ENCODE measurements around the gene HOGA1. TPM values are rescaled to one million over a fixed set of nuclear protein-coding genes. Genes with fewer than 3 reads are reported as not detected.
"Not testable (repeated sequence)": the region's sequence is repeated elsewhere in the genome, so short reads cannot be mapped to it uniquely, and the experiment has no call there.

HOGA1 gene
- total RNA-seq, 1 experiment from 2014 or later, result 0.08 TPM

DNA sequence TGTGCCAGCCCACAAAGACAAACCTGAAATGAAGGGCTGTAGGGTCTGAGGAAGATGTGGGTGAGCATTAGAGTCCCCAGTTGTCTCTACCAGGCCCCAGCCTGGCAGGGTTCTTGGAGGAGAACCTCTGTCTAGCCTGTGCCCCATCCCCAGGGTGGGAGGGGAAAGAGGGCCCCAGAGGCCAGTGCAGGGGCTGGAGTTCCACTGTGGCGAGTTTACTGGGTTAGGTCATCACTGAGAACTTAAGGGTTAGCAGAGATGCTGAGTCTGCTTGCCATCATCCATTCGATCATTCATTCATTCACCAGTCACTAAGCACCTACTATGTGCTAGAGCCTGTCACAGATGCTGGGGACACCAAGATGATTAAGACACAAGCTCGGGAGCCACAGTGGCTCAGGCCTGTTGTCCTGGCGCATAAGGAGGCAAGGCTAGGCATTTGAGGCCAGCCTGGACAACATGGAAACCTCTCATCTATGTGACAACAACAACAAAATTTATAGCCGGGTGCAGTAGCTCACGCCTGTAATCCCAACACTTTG is 9.0 kb upstream of the HOGA1 start:
- Histone ChIP-seq H3K4me3 (ENCODE audit: low read depth in 2 of 2, low read length in 2 of 2) (no peak overlapping the region), H3K27me3 (ENCODE audit: control insufficient read depth, insufficient read depth, low read length) (no peaks in the 10 kb centered on the region), H3K4me1 (ENCODE audit: control insufficient read depth, insufficient read depth, low read length) (peaks cover 55% of the 10 kb centered on the region), H3K36me3 (ENCODE audit: control insufficient read depth, insufficient read depth, low read length) (no peaks in the 10 kb centered on the region), H3K27ac (ENCODE audit: low read length) (peak overlapping the region; percentile 87), H3K9me3 (ENCODE audit: control insufficient read depth, insufficient read depth, low read depth, low read length) (no peaks in the 10 kb centered on the region)
- in situ Hi-C loops (cut with HindIII; ENCODE audit: low pct_unique_long_range_greater_than_20kb, low sequenced_read_pairs), result no loop called here
- BruUV-seq (replicated peaks), result no TSS peak
- ATAC-seq (peak; percentile 49), DNase-seq (ENCODE audit: low read depth, low spot score) (no peak)
- TF ChIP-seq SIN3A (IDR thresholded peaks at IDR 0.05; ENCODE audit: borderline replicate concordance, insufficient read depth, low read depth, low read length), result no peak
- TF ChIP-seq TCF7L2 (IDR thresholded peaks at IDR 0.05; ENCODE audit: low read depth, low read length), result no peak
- TF ChIP-seq, protein P1, sequence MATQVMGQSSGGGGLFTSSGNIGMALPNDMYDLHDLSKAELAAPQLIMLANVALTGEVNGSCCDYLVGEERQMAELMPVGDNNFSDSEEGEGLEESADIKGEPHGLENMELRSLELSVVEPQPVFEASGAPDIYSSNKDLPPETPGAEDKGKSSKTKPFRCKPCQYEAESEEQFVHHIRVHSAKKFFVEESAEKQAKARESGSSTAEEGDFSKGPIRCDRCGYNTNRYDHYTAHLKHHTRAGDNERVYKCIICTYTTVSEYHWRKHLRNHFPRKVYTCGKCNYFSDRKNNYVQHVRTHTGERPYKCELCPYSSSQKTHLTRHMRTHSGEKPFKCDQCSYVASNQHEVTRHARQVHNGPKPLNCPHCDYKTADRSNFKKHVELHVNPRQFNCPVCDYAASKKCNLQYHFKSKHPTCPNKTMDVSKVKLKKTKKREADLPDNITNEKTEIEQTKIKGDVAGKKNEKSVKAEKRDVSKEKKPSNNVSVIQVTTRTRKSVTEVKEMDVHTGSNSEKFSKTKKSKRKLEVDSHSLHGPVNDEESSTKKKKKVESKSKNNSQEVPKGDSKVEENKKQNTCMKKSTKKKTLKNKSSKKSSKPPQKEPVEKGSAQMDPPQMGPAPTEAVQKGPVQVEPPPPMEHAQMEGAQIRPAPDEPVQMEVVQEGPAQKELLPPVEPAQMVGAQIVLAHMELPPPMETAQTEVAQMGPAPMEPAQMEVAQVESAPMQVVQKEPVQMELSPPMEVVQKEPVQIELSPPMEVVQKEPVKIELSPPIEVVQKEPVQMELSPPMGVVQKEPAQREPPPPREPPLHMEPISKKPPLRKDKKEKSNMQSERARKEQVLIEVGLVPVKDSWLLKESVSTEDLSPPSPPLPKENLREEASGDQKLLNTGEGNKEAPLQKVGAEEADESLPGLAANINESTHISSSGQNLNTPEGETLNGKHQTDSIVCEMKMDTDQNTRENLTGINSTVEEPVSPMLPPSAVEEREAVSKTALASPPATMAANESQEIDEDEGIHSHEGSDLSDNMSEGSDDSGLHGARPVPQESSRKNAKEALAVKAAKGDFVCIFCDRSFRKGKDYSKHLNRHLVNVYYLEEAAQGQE (IDR thresholded peaks at IDR 0.05; ENCODE audit: insufficient read depth in 1 of 2, low read depth in 2 of 2, low read length in 1 of 2), result no peak
- TF ChIP-seq, protein P2, sequence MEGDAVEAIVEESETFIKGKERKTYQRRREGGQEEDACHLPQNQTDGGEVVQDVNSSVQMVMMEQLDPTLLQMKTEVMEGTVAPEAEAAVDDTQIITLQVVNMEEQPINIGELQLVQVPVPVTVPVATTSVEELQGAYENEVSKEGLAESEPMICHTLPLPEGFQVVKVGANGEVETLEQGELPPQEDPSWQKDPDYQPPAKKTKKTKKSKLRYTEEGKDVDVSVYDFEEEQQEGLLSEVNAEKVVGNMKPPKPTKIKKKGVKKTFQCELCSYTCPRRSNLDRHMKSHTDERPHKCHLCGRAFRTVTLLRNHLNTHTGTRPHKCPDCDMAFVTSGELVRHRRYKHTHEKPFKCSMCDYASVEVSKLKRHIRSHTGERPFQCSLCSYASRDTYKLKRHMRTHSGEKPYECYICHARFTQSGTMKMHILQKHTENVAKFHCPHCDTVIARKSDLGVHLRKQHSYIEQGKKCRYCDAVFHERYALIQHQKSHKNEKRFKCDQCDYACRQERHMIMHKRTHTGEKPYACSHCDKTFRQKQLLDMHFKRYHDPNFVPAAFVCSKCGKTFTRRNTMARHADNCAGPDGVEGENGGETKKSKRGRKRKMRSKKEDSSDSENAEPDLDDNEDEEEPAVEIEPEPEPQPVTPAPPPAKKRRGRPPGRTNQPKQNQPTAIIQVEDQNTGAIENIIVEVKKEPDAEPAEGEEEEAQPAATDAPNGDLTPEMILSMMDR (IDR thresholded peaks at IDR 0.05), result no peak
- no peak for TF ChIP-seq POLR2AphosphoS5 (IDR thresholded peaks at IDR 0.05; ENCODE audit: low read depth, low read length)
- ChIA-PET CTCF (interaction anchor here (0.6 to 1.6 kb wide), 2 partner anchors 22 to 37 kb away, joined by 4 to 5 read pairs; no protein-coding TSS in a partner anchor), POLR2A (interaction anchor here (0.6 kb wide), 1 partner anchor 41 kb away, joined by 3 read pairs; no protein-coding TSS in a partner anchor)
- intact Hi-C loops (cut with micrococcal nuclease; ENCODE audit: unreplicated experiment), result no loop called here

DNA sequence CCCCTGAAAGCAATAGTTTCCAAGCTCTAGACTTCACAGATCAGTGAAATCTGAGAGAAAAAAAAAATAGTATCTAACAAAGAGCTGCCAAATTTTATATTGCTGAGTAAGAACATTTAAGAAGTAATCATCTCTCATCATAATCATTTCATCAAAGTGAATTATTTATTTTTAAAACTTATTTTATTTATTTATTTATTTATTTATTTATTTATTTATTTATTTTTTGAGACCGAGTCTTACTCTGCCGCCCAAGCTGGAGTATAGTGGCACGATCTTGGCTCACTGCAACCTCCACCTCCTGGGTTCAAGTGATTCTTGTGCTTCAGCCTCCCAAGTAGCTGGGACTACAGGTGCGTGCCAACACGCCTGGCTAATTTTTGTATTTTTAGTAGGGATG is 7.7 kb upstream of the HOGA1 start:
- H3K4me3 ChIP-seq (ENCODE audit: low read depth in 2 of 2, low read length in 2 of 2); BruUV-seq (replicated peaks); ATAC-seq; H3K36me3 ChIP-seq (ENCODE audit: control insufficient read depth, insufficient read depth, low read length); H3K9me3 ChIP-seq (ENCODE audit: control insufficient read depth, insufficient read depth, low read depth, low read length); intact Hi-C loops (cut with micrococcal nuclease; ENCODE audit: unreplicated experiment); in situ Hi-C loops (cut with HindIII; ENCODE audit: low pct_unique_long_range_greater_than_20kb, low sequenced_read_pairs); H3K27me3 ChIP-seq (ENCODE audit: control insufficient read depth, insufficient read depth, low read length); DNase-seq (ENCODE audit: low read depth, low spot score): not testable (repeated sequence)
- ChIA-PET POLR2A (interaction anchor here (0.7 kb wide), 1 partner anchor 173 kb away, joined by 3 read pairs; no protein-coding TSS in a partner anchor), CTCF (interaction anchor here (0.6 kb wide), 1 partner anchor 35 kb away, joined by 4 read pairs; no protein-coding TSS in a partner anchor)
- Histone ChIP-seq H3K4me1 (ENCODE audit: control insufficient read depth, insufficient read depth, low read length) (peaks cover 44% of the 10 kb centered on the region), H3K27ac (ENCODE audit: low read length) (peak overlapping the region; percentile 87)

DNA sequence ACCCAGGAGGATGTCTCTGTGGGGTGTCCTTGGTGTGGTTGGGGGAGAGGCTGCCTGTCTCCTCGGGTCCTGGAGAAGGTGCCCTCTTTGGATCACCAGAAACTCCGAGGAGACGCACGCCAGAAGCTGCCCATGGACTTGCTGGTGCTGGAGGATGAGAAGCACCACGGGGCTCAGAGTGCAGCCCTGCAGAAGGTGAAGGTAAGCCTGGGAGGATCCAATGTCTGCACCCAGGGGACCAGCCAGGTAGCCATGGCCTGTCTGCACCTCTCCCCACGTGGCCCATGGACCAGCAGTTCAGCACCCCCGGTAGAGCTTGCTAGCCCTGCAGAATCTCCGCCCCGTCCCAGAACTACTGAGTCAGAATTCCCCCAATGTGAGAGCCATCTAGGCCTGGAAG is 6.5 kb upstream of the HOGA1 start:
- ChIA-PET POLR2A (interaction anchor here (0.7 kb wide), 1 partner anchor 19 kb away, joined by 3 read pairs; no protein-coding TSS in a partner anchor), CTCF (no interaction called here)
- H3K4me1 ChIP-seq (ENCODE audit: control insufficient read depth, insufficient read depth, low read length), result peaks cover 32% of the 10 kb centered on the region
- ATAC-seq (no peak), DNase-seq (ENCODE audit: low read depth, low spot score) (no peak)
- H3K36me3 ChIP-seq (ENCODE audit: control insufficient read depth, insufficient read depth, low read length), result no peaks in the 10 kb centered on the region
- no peak overlapping the region for H3K27ac ChIP-seq (ENCODE audit: low read length)
- TF ChIP-seq, protein P1 (IDR thresholded peaks at IDR 0.05; ENCODE audit: insufficient read depth in 1 of 2, low read depth in 2 of 2, low read length in 1 of 2), result no peak
- TF ChIP-seq, protein P2 (IDR thresholded peaks at IDR 0.05), result no peak
- no peak for TF ChIP-seq SIN3A (IDR thresholded peaks at IDR 0.05; ENCODE audit: borderline replicate concordance, insufficient read depth, low read depth, low read length)
- no peak for TF ChIP-seq POLR2AphosphoS5 (IDR thresholded peaks at IDR 0.05; ENCODE audit: low read depth, low read length)
- no peak for TF ChIP-seq TCF7L2 (IDR thresholded peaks at IDR 0.05; ENCODE audit: low read depth, low read length)
- no TSS peak for BruUV-seq (replicated peaks)
- no peaks in the 10 kb centered on the region for H3K9me3 ChIP-seq (ENCODE audit: control insufficient read depth, insufficient read depth, low read depth, low read length)
- in situ Hi-C loops (cut with HindIII; ENCODE audit: low pct_unique_long_range_greater_than_20kb, low sequenced_read_pairs), result no loop called here
- H3K4me3 ChIP-seq (ENCODE audit: low read depth in 2 of 2, low read length in 2 of 2), result no peak overlapping the region
- H3K27me3 ChIP-seq (ENCODE audit: control insufficient read depth, insufficient read depth, low read length), result no peaks in the 10 kb centered on the region
- intact Hi-C loops (cut with micrococcal nuclease; ENCODE audit: unreplicated experiment), result no loop called here

Measured in Panc1 (cell line).